GM23338 (cell line): ENCODE measurements around the gene PRPF18. TPM values are rescaled to one million over a fixed set of nuclear protein-coding genes. Genes with fewer than 3 reads are reported as not detected.

Source experiments
- ATAC-seq: fragments of 200-7000 bp; cut with Tn5 transposase; 3 replicates; pipeline ENCODE4 v1.9.1; 2020
- DNase-seq: peaks from one replicate; pipeline ENCODE4 v3.0.0-alpha.2; 2015; ENCODE audit warnings: low spot score
- H2AFZ ChIP-seq: fragments of 200-600 bp; sonication (generic); 2 replicates; pipeline ENCODE4 v1.8.0; 2016; ENCODE audit warnings: antibody characterized with exemption, mild to moderate bottlenecking, moderate library complexity
- H3F3A ChIP-seq: fragments of 200-600 bp; sonication (generic); replicated peaks from 2 replicates; pipeline ENCODE4 v1.8.0; 2017; ENCODE audit warnings: antibody characterized with exemption, mixed run types, low read depth
- H3K27ac ChIP-seq: fragments of 200-600 bp; sonication (generic); 2 replicates; pipeline ENCODE4 v1.6.1; 2016; ENCODE audit warnings: low read depth
- H3K27me3 ChIP-seq: fragments of 200-600 bp; sonication (generic); 2 replicates; pipeline ENCODE4 v1.8.0; 2016; ENCODE audit warnings: mild to moderate bottlenecking, mixed run types, moderate library complexity; ENCODE audit not compliant: insufficient read depth
- H3K36me3 ChIP-seq: fragments of 200-600 bp; sonication (generic); 2 replicates; pipeline ENCODE4 v1.8.0; 2016; ENCODE audit warnings: mild to moderate bottlenecking; ENCODE audit not compliant: insufficient read depth
- H3K4me1 ChIP-seq: fragments of 200-600 bp; sonication (generic); 2 replicates; pipeline ENCODE4 v1.8.0; 2016; ENCODE audit warnings: mild to moderate bottlenecking, moderate library complexity; ENCODE audit not compliant: insufficient read depth
- H3K4me2 ChIP-seq: fragments of 200-600 bp; sonication (generic); 2 replicates; pipeline ENCODE4 v1.7.1; 2017; ENCODE audit warnings: mixed run types
- H3K4me3 ChIP-seq: fragments of 200-600 bp; sonication (generic); 2 replicates; pipeline ENCODE4 v1.6.1; 2016; ENCODE audit warnings: mixed run types
- H3K79me2 ChIP-seq: fragments of 200-600 bp; sonication (generic); replicated peaks from 2 replicates; pipeline ENCODE4 v1.8.0; 2017; ENCODE audit warnings: mild to moderate bottlenecking; ENCODE audit not compliant: insufficient read depth
- H3K9me2 ChIP-seq: fragments of 200-600 bp; sonication (generic); 2 replicates; pipeline ENCODE4 v1.8.0; 2017; ENCODE audit not compliant: insufficient read depth
- H4K20me1 ChIP-seq: fragments of 200-600 bp; sonication (generic); replicated peaks from 2 replicates; pipeline ENCODE4 v1.8.0; 2017; ENCODE audit warnings: mild to moderate bottlenecking; ENCODE audit not compliant: insufficient read depth
- H3K27ac Mint-ChIP-seq: 2 replicates; pipeline ENCODE4 v1.8.0; 2020; ENCODE audit warnings: inconsistent platforms, mild to moderate bottlenecking, moderate library complexity, mixed read lengths
- H3K27me3 Mint-ChIP-seq: 3 replicates; pipeline ENCODE4 v1.8.0; 2022; ENCODE audit warnings: low read depth, mild to moderate bottlenecking, moderate library complexity, mixed read lengths, inconsistent platforms; ENCODE audit not compliant: insufficient read depth, poor library complexity
- H3K36me3 Mint-ChIP-seq: 3 replicates; pipeline ENCODE4 v1.8.0; 2021; ENCODE audit warnings: low read depth, mild to moderate bottlenecking, inconsistent platforms, moderate library complexity, mixed read lengths
- H3K4me1 Mint-ChIP-seq: 3 replicates; pipeline ENCODE4 v1.8.0; 2020; ENCODE audit warnings: mild to moderate bottlenecking, inconsistent platforms, mixed read lengths
- H3K4me3 Mint-ChIP-seq: 3 replicates; pipeline ENCODE4 v1.8.0; 2021; ENCODE audit warnings: moderate library complexity, mild to moderate bottlenecking, inconsistent platforms, mixed read lengths
- H3K9me3 Mint-ChIP-seq: 3 replicates; pipeline ENCODE4 v1.8.0; 2020; ENCODE audit warnings: moderate library complexity, mild to moderate bottlenecking, inconsistent platforms, mixed read lengths
- CREB1 ChIP-seq: fragments of 250-450 bp; sonication (Bioruptor Pico); IDR thresholded peaks from 2 replicates; pipeline ENCODE4 v1.5.0; 2020; ENCODE audit warnings: low read depth, mild to moderate bottlenecking, moderate library complexity
- CTCF ChIP-seq, 2 experiments: fragments of 200-600 bp in 1 of 2; sonication (generic) in 1 of 2; conservative IDR thresholded peaks; 2 replicates each; pipeline versions ENCODE4 v1.5.1 to v1.6.1; 2016 to 2017; ENCODE audit warnings: antibody characterized with exemption in 2 of 2, low read depth in 2 of 2, mild to moderate bottlenecking in 2 of 2, moderate library complexity in 1 of 2
- ETS1 ChIP-seq: IDR thresholded peaks from 2 replicates; pipeline ENCODE4 v1.6.1; 2016; ENCODE audit warnings: antibody characterized with exemption
- EZH2 ChIP-seq: fragments of 200-600 bp; sonication (generic); IDR thresholded peaks from one replicate; pipeline ENCODE4 v1.8.0; 2017; ENCODE audit warnings: antibody characterized with exemption, mild to moderate bottlenecking, low read depth; ENCODE audit not compliant: unreplicated experiment
- EZH2phosphoT487 ChIP-seq: fragments of 200-600 bp; sonication (generic); IDR thresholded peaks from one replicate; pipeline ENCODE4 v1.8.1; 2018; ENCODE audit warnings: antibody characterized with exemption; ENCODE audit not compliant: unreplicated experiment
- JUNB ChIP-seq: IDR thresholded peaks from one replicate; pipeline ENCODE4 v1.6.1; 2016; ENCODE audit warnings: antibody characterized with exemption; ENCODE audit not compliant: unreplicated experiment
- NANOG ChIP-seq: IDR thresholded peaks from 2 replicates; pipeline ENCODE4 v1.6.1; 2016; ENCODE audit warnings: antibody characterized with exemption, borderline replicate concordance
- POLR2AphosphoS5 ChIP-seq: IDR thresholded peaks from 2 replicates; pipeline ENCODE4 v1.6.1; 2016; ENCODE audit warnings: antibody characterized with exemption, low read depth
- REST ChIP-seq: IDR thresholded peaks from one replicate; pipeline ENCODE4 v1.6.1; 2018; ENCODE audit warnings: antibody characterized with exemption; ENCODE audit not compliant: unreplicated experiment
- STAT1 ChIP-seq: IDR thresholded peaks from one replicate; pipeline ENCODE4 v1.6.1; 2016; ENCODE audit warnings: antibody characterized with exemption; ENCODE audit not compliant: unreplicated experiment
- ZNF114 ChIP-seq: fragments of 250-450 bp; sonication (Bioruptor Pico); IDR thresholded peaks from 2 replicates; pipeline ENCODE4 v1.5.0; 2020; ENCODE audit warnings: mild to moderate bottlenecking, moderate library complexity
- ZNF331 ChIP-seq: fragments of 250-450 bp; sonication (Bioruptor Pico); IDR thresholded peaks from 2 replicates; pipeline ENCODE4 v1.5.0; 2020; ENCODE audit warnings: low read depth, mild to moderate bottlenecking, moderate library complexity
- polyA plus RNA-seq: library from polyadenylated mRNA; unstranded; fragments of >200 nt; fragmentation: Nextera tagmentation; extraction: Ambion mirVana; gene quantifications from 2 replicates; pipeline ENCODE4 v1.2.1, GENCODE V29; 2016
- total RNA-seq: library from RNA; depleted of rRNA; stranded (reverse); fragments of >200 nt; shearing (Covaris generic); gene quantifications from 2 replicates; pipeline ENCODE4 v1.2.3, GENCODE V29; 2014
- TF ChIP-seq, protein P1 (sequence below): fragments of 250-450 bp; sonication (Bioruptor Pico); IDR thresholded peaks from 2 replicates; pipeline ENCODE4 v1.5.0; 2020; ENCODE audit warnings: mild to moderate bottlenecking, moderate library complexity

Gene PRPF18
- total and polyA plus RNA-seq, 2 experiments from 2014 or later = 15.1 to 17.2 TPM

DNA sequence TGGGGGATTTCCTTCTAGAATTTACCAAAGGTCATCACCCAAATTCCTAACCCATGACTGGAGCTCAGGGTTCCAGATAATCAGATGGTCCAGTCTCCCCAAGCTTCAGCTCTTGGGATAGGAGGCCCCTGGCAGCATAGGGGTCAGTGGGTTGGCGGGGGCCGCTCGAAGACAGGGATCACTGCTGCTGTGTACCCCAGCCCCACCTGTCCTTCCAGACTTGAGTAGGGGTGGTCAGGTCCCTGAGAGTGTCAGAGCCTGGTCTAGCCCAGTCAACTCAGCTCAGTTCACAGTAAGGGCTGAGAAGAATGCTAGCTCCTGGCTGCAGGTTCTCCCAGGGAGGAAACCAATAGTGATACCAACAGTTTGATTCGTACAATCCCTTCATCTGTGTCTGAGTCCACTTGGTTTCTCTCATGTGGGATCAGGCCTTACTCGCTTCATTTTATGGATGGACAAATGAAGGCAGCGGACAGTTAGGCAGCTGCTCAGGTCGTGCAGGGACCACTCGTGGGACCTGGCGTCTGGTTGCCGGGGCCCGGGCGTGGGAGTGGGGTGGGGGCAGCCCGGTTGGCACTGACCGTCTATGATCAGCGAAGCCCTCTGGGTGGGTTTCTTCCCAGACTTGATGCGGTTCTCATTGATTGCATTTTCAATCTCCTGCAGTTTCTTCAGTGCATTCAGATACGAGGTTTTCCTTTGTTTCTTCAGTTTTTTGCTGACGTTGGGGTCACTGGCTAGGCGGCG, 78.9 kb downstream of the PRPF18 start:
- Histone ChIP-seq H3K27me3 (no peaks in the 10 kb centered on the region), H2AFZ (no peak overlapping the region), H3K9me2 (no peaks in the 10 kb centered on the region), H3K4me2 (no peak overlapping the region), H3K79me2 (no peaks in the 10 kb centered on the region), H4K20me1 (no peaks in the 10 kb centered on the region), H3F3A (no peaks in the 10 kb centered on the region), H3K27ac (no peak overlapping the region), H3K36me3 (0 out of 2 replicates have a peak, but pooled peaks cover 8% of the 10 kb centered on the region), H3K4me1 (no peaks in the 10 kb centered on the region), H3K4me3 (no peak overlapping the region)
- Mint-ChIP-seq H3K27me3 (peaks cover 15% of the 10 kb centered on the region), H3K27ac (no peak overlapping the region), H3K36me3 (peaks cover 47% of the 10 kb centered on the region), H3K4me1 (peaks cover 10% of the 10 kb centered on the region), H3K9me3 (no peaks in the 10 kb centered on the region), H3K4me3 (no peak overlapping the region)
- no peak for DNase-seq
- ATAC-seq = no peak
- no peak for TF ChIP-seq ETS1
- no peak for TF ChIP-seq ZNF114
- no peak for TF ChIP-seq STAT1
- TF ChIP-seq EZH2 = no peak
- TF ChIP-seq CREB1 (CRISPR knock-in tag) = no peak
- TF ChIP-seq, protein P1, sequence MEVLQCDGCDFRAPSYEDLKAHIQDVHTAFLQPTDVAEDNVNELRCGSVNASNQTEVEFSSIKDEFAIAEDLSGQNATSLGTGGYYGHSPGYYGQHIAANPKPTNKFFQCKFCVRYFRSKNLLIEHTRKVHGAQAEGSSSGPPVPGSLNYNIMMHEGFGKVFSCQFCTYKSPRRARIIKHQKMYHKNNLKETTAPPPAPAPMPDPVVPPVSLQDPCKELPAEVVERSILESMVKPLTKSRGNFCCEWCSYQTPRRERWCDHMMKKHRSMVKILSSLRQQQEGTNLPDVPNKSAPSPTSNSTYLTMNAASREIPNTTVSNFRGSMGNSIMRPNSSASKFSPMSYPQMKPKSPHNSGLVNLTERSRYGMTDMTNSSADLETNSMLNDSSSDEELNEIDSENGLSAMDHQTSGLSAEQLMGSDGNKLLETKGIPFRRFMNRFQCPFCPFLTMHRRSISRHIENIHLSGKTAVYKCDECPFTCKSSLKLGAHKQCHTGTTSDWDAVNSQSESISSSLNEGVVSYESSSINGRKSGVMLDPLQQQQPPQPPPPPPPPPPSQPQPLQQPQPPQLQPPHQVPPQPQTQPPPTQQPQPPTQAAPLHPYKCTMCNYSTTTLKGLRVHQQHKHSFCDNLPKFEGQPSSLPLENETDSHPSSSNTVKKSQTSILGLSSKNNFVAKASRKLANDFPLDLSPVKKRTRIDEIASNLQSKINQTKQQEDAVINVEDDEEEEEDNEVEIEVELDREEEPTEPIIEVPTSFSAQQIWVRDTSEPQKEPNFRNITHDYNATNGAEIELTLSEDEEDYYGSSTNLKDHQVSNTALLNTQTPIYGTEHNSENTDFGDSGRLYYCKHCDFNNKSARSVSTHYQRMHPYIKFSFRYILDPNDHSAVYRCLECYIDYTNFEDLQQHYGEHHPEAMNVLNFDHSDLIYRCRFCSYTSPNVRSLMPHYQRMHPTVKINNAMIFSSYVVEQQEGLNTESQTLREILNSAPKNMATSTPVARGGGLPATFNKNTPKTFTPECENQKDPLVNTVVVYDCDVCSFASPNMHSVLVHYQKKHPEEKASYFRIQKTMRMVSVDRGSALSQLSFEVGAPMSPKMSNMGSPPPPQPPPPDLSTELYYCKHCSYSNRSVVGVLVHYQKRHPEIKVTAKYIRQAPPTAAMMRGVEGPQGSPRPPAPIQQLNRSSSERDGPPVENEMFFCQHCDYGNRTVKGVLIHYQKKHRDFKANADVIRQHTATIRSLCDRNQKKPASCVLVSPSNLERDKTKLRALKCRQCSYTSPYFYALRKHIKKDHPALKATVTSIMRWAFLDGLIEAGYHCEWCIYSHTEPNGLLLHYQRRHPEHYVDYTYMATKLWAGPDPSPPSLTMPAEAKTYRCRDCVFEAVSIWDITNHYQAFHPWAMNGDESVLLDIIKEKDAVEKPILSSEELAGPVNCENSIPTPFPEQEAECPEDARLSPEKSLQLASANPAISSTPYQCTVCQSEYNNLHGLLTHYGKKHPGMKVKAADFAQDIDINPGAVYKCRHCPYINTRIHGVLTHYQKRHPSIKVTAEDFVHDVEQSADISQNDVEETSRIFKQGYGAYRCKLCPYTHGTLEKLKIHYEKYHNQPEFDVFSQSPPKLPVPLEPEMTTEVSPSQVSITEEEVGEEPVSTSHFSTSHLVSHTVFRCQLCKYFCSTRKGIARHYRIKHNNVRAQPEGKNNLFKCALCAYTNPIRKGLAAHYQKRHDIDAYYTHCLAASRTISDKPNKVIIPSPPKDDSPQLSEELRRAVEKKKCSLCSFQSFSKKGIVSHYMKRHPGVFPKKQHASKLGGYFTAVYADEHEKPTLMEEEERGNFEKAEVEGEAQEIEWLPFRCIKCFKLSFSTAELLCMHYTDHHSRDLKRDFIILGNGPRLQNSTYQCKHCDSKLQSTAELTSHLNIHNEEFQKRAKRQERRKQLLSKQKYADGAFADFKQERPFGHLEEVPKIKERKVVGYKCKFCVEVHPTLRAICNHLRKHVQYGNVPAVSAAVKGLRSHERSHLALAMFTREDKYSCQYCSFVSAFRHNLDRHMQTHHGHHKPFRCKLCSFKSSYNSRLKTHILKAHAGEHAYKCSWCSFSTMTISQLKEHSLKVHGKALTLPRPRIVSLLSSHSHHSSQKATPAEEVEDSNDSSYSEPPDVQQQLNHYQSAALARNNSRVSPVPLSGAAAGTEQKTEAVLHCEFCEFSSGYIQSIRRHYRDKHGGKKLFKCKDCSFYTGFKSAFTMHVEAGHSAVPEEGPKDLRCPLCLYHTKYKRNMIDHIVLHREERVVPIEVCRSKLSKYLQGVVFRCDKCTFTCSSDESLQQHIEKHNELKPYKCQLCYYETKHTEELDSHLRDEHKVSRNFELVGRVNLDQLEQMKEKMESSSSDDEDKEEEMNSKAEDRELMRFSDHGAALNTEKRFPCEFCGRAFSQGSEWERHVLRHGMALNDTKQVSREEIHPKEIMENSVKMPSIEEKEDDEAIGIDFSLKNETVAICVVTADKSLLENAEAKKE = no peak
- TF ChIP-seq REST = no peak
- TF ChIP-seq JUNB = no peak
- TF ChIP-seq NANOG = no peak
- TF ChIP-seq EZH2phosphoT487 = no peak
- TF ChIP-seq CTCF (conservative IDR thresholded peaks at IDR 0.05; ENCODE audit: low read depth in 2 of 2) = no peak
- TF ChIP-seq ZNF331 = no peak
- no peak for TF ChIP-seq POLR2AphosphoS5
